Measurements from ENCODE around the gene FNBP1L. TPM values are rescaled to one million over a fixed set of nuclear protein-coding genes. Genes with fewer than 3 reads are reported as not detected.

Gene FNBP1L
- total and polyA plus RNA-seq, 2 experiments from 2014 or later = 56.3 to 132 TPM

DNA sequence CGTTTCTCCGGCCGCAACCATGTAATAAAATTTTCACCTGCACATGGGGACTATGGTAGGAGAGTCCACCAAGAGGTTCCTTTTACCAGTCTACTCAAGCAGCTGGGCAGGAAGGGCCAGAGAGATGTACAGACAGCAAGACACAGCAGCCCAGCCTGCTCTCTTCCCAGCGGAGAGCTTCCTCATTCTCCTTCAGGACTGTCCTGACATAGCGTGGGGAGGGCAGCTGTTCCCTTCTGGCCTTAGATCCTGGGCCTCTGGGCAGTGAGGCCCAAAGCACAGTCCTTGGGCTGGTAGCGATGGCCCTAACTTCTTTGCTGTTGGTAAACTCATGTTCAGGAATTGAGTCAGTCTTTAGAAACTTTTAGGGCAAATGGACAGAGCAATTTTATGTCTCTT is 144.6 kb downstream of the FNBP1L start (continued):
- TF ChIP-seq ZNF462 (CRISPR knock-in tag; IDR thresholded peaks at IDR 0.05) = no peak

DNA sequence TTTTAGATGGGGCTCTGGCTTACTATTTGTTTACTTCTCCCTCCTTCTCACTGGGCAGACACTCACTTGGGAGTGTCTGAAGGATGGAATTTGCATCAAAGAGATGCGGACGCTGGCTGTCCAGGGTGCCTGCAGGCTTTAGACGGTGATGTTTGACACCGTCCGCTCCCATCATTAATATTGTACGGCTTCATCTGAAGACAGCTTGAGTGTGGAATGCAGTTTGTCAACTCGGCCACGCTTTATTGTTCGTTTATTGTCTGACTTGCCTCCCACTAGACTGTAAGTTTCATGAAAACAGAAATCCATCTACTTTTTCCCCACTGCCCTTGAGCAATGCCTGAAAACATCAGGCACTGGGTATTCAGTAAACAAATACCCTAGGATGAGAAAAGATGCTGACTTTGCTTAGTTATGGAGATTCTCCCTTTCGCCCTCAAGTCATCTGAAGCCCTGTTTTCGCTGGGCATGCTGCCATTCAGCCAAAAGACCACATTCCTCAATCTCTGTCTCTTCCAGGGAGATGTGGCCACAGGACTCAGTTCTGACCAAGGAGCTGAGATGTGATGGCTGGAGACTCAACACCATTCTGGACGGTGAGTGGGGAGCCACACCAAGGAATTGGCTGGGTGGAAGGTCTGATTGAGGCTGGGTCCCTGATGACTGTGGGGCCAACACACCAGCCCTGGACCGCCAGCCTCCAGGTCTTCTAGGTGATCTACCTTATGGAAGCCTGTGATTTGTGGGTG is 146.1 kb downstream of the FNBP1L start:
- H3K4me2 ChIP-seq = 0 out of 2 replicates have a peak overlapping the region, but pooled peaks have one; percentile 48
- H3K36me3 ChIP-seq (ENCODE audit: insufficient read depth) = no peaks in the 10 kb centered on the region
- no peaks in the 10 kb centered on the region for H3K27me3 ChIP-seq (ENCODE audit: insufficient read depth)
- H3F3A ChIP-seq (replicated peaks; ENCODE audit: low read depth) = no peaks in the 10 kb centered on the region
- H3K4me1 Mint-ChIP-seq = peaks cover 46% of the 10 kb centered on the region
- H3K79me2 ChIP-seq (replicated peaks; ENCODE audit: insufficient read depth) = 0 out of 2 replicates have a peak, but pooled peaks cover 4% of the 10 kb centered on the region
- ATAC-seq (peak; percentile 34), DNase-seq (ENCODE audit: low spot score) (no peak)
- H3K9me2 ChIP-seq (ENCODE audit: insufficient read depth) = no peaks in the 10 kb centered on the region
- no peaks in the 10 kb centered on the region for H3K9me3 Mint-ChIP-seq
- H2AFZ ChIP-seq = no peak overlapping the region
- H3K4me3 ChIP-seq = no peak overlapping the region
- H3K4me1 ChIP-seq (ENCODE audit: insufficient read depth) = peaks cover 35% of the 10 kb centered on the region
- H3K27me3 Mint-ChIP-seq (ENCODE audit: insufficient read depth, low read depth, poor library complexity) = peaks cover 2% of the 10 kb centered on the region
- H3K4me3 Mint-ChIP-seq = no peak overlapping the region
- H3K27ac Mint-ChIP-seq = 0 out of 2 replicates have a peak overlapping the region, but pooled peaks have one; percentile 24
- H3K36me3 Mint-ChIP-seq (ENCODE audit: low read depth) = peaks cover 7% of the 10 kb centered on the region; the same call in 1 of the 3 replicates
- H3K27ac ChIP-seq (ENCODE audit: low read depth) = peak overlapping the region; percentile 65; the same call in 1 of the 2 replicates
- H4K20me1 ChIP-seq (replicated peaks; ENCODE audit: insufficient read depth) = no peaks in the 10 kb centered on the region
- TF ChIP-seq ZNF331 (CRISPR knock-in tag; IDR thresholded peaks at IDR 0.05; ENCODE audit: low read depth) = no peak
- TF ChIP-seq ZNF114 (CRISPR knock-in tag; IDR thresholded peaks at IDR 0.05) = no peak
- TF ChIP-seq, protein P1, sequence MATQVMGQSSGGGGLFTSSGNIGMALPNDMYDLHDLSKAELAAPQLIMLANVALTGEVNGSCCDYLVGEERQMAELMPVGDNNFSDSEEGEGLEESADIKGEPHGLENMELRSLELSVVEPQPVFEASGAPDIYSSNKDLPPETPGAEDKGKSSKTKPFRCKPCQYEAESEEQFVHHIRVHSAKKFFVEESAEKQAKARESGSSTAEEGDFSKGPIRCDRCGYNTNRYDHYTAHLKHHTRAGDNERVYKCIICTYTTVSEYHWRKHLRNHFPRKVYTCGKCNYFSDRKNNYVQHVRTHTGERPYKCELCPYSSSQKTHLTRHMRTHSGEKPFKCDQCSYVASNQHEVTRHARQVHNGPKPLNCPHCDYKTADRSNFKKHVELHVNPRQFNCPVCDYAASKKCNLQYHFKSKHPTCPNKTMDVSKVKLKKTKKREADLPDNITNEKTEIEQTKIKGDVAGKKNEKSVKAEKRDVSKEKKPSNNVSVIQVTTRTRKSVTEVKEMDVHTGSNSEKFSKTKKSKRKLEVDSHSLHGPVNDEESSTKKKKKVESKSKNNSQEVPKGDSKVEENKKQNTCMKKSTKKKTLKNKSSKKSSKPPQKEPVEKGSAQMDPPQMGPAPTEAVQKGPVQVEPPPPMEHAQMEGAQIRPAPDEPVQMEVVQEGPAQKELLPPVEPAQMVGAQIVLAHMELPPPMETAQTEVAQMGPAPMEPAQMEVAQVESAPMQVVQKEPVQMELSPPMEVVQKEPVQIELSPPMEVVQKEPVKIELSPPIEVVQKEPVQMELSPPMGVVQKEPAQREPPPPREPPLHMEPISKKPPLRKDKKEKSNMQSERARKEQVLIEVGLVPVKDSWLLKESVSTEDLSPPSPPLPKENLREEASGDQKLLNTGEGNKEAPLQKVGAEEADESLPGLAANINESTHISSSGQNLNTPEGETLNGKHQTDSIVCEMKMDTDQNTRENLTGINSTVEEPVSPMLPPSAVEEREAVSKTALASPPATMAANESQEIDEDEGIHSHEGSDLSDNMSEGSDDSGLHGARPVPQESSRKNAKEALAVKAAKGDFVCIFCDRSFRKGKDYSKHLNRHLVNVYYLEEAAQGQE (IDR thresholded peaks at IDR 0.05; ENCODE audit: unreplicated experiment) = no peak
- no peak for TF ChIP-seq EZH2phosphoT487 (IDR thresholded peaks at IDR 0.05; ENCODE audit: unreplicated experiment)
- TF ChIP-seq STAT1 (IDR thresholded peaks at IDR 0.05; ENCODE audit: unreplicated experiment) = no peak
- no peak for TF ChIP-seq CREB1 (CRISPR knock-in tag; IDR thresholded peaks at IDR 0.05; ENCODE audit: low read depth)
- no peak for TF ChIP-seq ETS1 (IDR thresholded peaks at IDR 0.05)
- no peak for TF ChIP-seq EZH2 (IDR thresholded peaks at IDR 0.05; ENCODE audit: low read depth, unreplicated experiment)
- no peak for TF ChIP-seq CTCF (conservative IDR thresholded peaks at IDR 0.05; ENCODE audit: low read depth in 2 of 2)
- TF ChIP-seq JUNB (IDR thresholded peaks at IDR 0.05; ENCODE audit: unreplicated experiment) = no peak
- TF ChIP-seq NANOG (IDR thresholded peaks at IDR 0.05; ENCODE audit: borderline replicate concordance) = no peak
